Measurements from ENCODE around the gene VAC14.
A peak's percentile ranks its signal among the peaks of the same experiment; 100 is the strongest.

The VAC14 gene

GRCh38 chr16:70678898-70679670 lies 121.9 kb downstream of the VAC14 start:
- peak; percentile 30 for DNase-seq

- DNase-seq: peak; percentile 36
Observed at GRCh38 chr16:70678121-70678897, 122.6 kb downstream of the VAC14 start.

GRCh38 chr16:70677499-70678120 lies 123.3 kb downstream of the VAC14 start:
- DNase-seq: no peak

GRCh38 chr16:70676675-70677498 lies 124.1 kb downstream of the VAC14 start:
- peak; percentile 28 for DNase-seq

GRCh38 chr16:70675851-70676513 lies 125.0 kb downstream of the VAC14 start:
- peak; percentile 28 for DNase-seq

- DNase-seq: peak; percentile 19
Observed at GRCh38 chr16:70674221-70675014, 126.5 kb downstream of the VAC14 start.

GRCh38 chr16:70670938-70671337 lies 130.0 kb downstream of the VAC14 start:
- DNase-seq: peak; percentile 20

- no peak for DNase-seq
Observed at GRCh38 chr16:70670175-70670574, 130.8 kb downstream of the VAC14 start.

GRCh38 chr16:70665806-70666735 lies 134.9 kb downstream of the VAC14 start:
- DNase-seq: no peak

- DNase-seq: no peak
Observed at GRCh38 chr16:70665113-70665694, 135.8 kb downstream of the VAC14 start.

GRCh38 chr16:70664325-70665112 lies 136.4 kb downstream of the VAC14 start:
- DNase-seq: no peak

GRCh38 chr16:70663524-70664324 lies 137.2 kb downstream of the VAC14 start:
- no peak for DNase-seq

- no peak for DNase-seq
Observed at GRCh38 chr16:70662991-70663523, 137.9 kb downstream of the VAC14 start.

- peak; percentile 84 for DNase-seq
Observed at GRCh38 chr16:70661918-70662641, 138.9 kb downstream of the VAC14 start.

GRCh38 chr16:70661534-70661917 lies 139.4 kb downstream of the VAC14 start:
- DNase-seq: no peak

GRCh38 chr16:70660672-70661350 lies 140.1 kb downstream of the VAC14 start:
- peak; percentile 48 for DNase-seq

All from left hindlimb (tissue), 1 donor.